Neural cell (in vitro differentiated cells): Measurements from ENCODE around the gene GANAB. TPM values are rescaled to one million over a fixed set of nuclear protein-coding genes. Genes with fewer than 3 reads are reported as not detected.
"Not testable (repeated sequence)": the region's sequence is repeated elsewhere in the genome, so short reads cannot be mapped to it uniquely, and the experiment has no call there.

ENCODE experiments used
- H2AFZ ChIP-seq: fragments of 200-600, 300-800 bp; sonication (generic), shearing (Covaris generic); 2 replicates; pipeline ENCODE4 v1.6.0; 2014; ENCODE audit warnings: low read depth, mild to moderate bottlenecking, antibody characterized with exemption, low read length, moderate library complexity
- H3F3A ChIP-seq: fragments of 200-600 bp; shearing (Covaris generic); 2 replicates; pipeline ENCODE4 v1.6.1; 2016; ENCODE audit warnings: mild to moderate bottlenecking, moderate library complexity, mixed read lengths, antibody characterized with exemption, low read length; ENCODE audit not compliant: insufficient read depth, poor library complexity, severe bottlenecking
- H3K27ac ChIP-seq: fragments of 200-600, 300-800 bp; sonication (generic), shearing (Covaris generic); 2 replicates; pipeline ENCODE4 v1.5.1; 2014; ENCODE audit warnings: mild to moderate bottlenecking, low read length, moderate library complexity
- H3K27me3 ChIP-seq: fragments of 300-800, 200-600 bp; sonication (generic), shearing (Covaris generic); 2 replicates; pipeline ENCODE4 v1.6.0; 2014; ENCODE audit warnings: mild to moderate bottlenecking, low read depth, low read length, moderate library complexity; ENCODE audit not compliant: insufficient read depth
- H3K36me3 ChIP-seq: fragments of 300-800, 200-600 bp; sonication (generic), shearing (Covaris generic); 2 replicates; pipeline ENCODE4 v1.5.1; 2014; ENCODE audit warnings: mild to moderate bottlenecking, antibody characterized with exemption, low read length, moderate library complexity; ENCODE audit not compliant: insufficient read depth
- H3K4me2 ChIP-seq: fragments of 300-800, 200-600 bp; sonication (generic), shearing (Covaris generic); 2 replicates; pipeline ENCODE4 v1.6.0; 2014; ENCODE audit warnings: mild to moderate bottlenecking, low read length
- H3K4me3 ChIP-seq: fragments of 300-800, 200-600 bp; sonication (generic), shearing (Covaris generic); 2 replicates; pipeline ENCODE4 v1.5.1; 2014; ENCODE audit warnings: mild to moderate bottlenecking, low read length, moderate library complexity
- H3K79me2 ChIP-seq: fragments of 200-600 bp; shearing (Covaris generic); replicated peaks from 2 replicates; pipeline ENCODE4 v1.6.0; 2014; ENCODE audit warnings: mild to moderate bottlenecking, low read length, moderate library complexity; ENCODE audit not compliant: insufficient read depth
- H3K9ac ChIP-seq: fragments of 300-800, 200-600 bp; sonication (generic), shearing (Covaris generic); 2 replicates; pipeline ENCODE4 v1.6.1; 2016; ENCODE audit warnings: mild to moderate bottlenecking, low read length, mixed read lengths
- H3K9me2 ChIP-seq: fragments of 200-600 bp; shearing (Covaris generic); 2 replicates; pipeline ENCODE4 v1.6.1; 2016; ENCODE audit warnings: mild to moderate bottlenecking, low read length, mixed read lengths; ENCODE audit not compliant: insufficient read depth
- H3K9me3 ChIP-seq: fragments of 200-600, 300-800 bp; sonication (generic), shearing (Covaris generic); 2 replicates; pipeline ENCODE4 v1.6.1; 2016; ENCODE audit warnings: mild to moderate bottlenecking, mixed run types, low read length, moderate library complexity, mixed read lengths
- H4K20me1 ChIP-seq: fragments of 200-600 bp; shearing (Covaris generic); 2 replicates; pipeline ENCODE4 v1.6.1; 2016; ENCODE audit warnings: mild to moderate bottlenecking, mixed run types; ENCODE audit not compliant: insufficient read depth
- CTCF ChIP-seq: fragments of 450-650 bp; IDR thresholded peaks from 2 replicates; pipeline ENCODE4 v1.5.1; 2014; ENCODE audit warnings: antibody characterized with exemption, mild to moderate bottlenecking, moderate library complexity; ENCODE audit not compliant: poor library complexity, severe bottlenecking
- EP300 ChIP-seq: fragments of 450-650 bp; conservative IDR thresholded peaks from 2 replicates; pipeline ENCODE4 v1.6.1; 2014; ENCODE audit warnings: antibody characterized with exemption, mild to moderate bottlenecking, moderate library complexity; ENCODE audit not compliant: poor library complexity, severe bottlenecking
- EZH2 ChIP-seq: fragments of 200-600, 300-800 bp; shearing (Covaris generic), sonication (generic); IDR thresholded peaks from 2 replicates; pipeline ENCODE4 v1.6.1; 2014; ENCODE audit warnings: antibody characterized with exemption, low read length, borderline replicate concordance, mild to moderate bottlenecking; ENCODE audit not compliant: insufficient read depth, poor library complexity, severe bottlenecking
- MXI1 ChIP-seq: fragments of 450-650 bp; conservative IDR thresholded peaks from 2 replicates; pipeline ENCODE4 v1.6.1; 2014; ENCODE audit warnings: antibody characterized with exemption, mild to moderate bottlenecking; ENCODE audit not compliant: poor library complexity, severe bottlenecking
- POLR2AphosphoS5 ChIP-seq: IDR thresholded peaks from 2 replicates; pipeline ENCODE4 v1.6.1; 2012
- RAD21 ChIP-seq: fragments of 450-650 bp; conservative IDR thresholded peaks from 2 replicates; pipeline ENCODE4 v1.6.1; 2014; ENCODE audit warnings: antibody characterized with exemption, mild to moderate bottlenecking, moderate library complexity
- REST ChIP-seq: IDR thresholded peaks from 2 replicates; pipeline ENCODE4 v1.6.1; 2012; ENCODE audit warnings: borderline replicate concordance
- SMC3 ChIP-seq: fragments of 450-650 bp; conservative IDR thresholded peaks from 2 replicates; pipeline ENCODE4 v1.6.1; 2014; ENCODE audit warnings: antibody characterized with exemption, mild to moderate bottlenecking, moderate library complexity; ENCODE audit not compliant: poor library complexity
- TAF1 ChIP-seq: IDR thresholded peaks from 2 replicates; pipeline ENCODE4 v1.6.1; 2012; ENCODE audit warnings: low read depth
- polyA plus RNA-seq: library from polyadenylated mRNA; depleted of rRNA; stranded (reverse); fragments of >200 nt; gene quantifications from 2 replicates; pipeline ENCODE4 v1.2.3, GENCODE V29; 2014

GANAB gene
- polyA plus RNA-seq, 1 donor from 2014 or later: 62.7 TPM

GRCh38 chr11:62693624-62694023 is 47.2 kb upstream of the GANAB start:
- H2AFZ ChIP-seq, H3K27ac ChIP-seq, H3K27me3 ChIP-seq, H3K9me3 ChIP-seq, H3K9ac ChIP-seq, H3K4me2 ChIP-seq, H3K9me2 ChIP-seq, H3F3A ChIP-seq, H3K4me3 ChIP-seq, H4K20me1 ChIP-seq, H3K36me3 ChIP-seq, H3K79me2 ChIP-seq: not testable (repeated sequence)

- Histone ChIP-seq H3K27ac (no peak within 1 kb of the TSS), H3K9ac (no peak within 1 kb of the TSS), H3K4me3 (no peak within 1 kb of the TSS), H3K36me3 (no peaks in the 10 kb centered on the region), H2AFZ (no peak within 1 kb of the TSS), H3K9me2 (no peaks in the 10 kb centered on the region), H4K20me1 (no peaks in the 10 kb centered on the region), H3K79me2 (no peaks in the 10 kb centered on the region), H3K4me2 (no peak within 1 kb of the TSS), H3K27me3 (no peaks in the 10 kb centered on the region), H3F3A (no peaks in the 10 kb centered on the region), H3K9me3 (no peaks in the 10 kb centered on the region)
- TF ChIP-seq SMC3 (no peak), POLR2AphosphoS5 (peak; percentile 38), REST (no peak), EP300 (no peak), EZH2 (no peak)
Measured at GRCh38 chr11:62689421-62690183, 43.2 kb upstream of the GANAB start, which contains the start of gene LRRN4CL. TSS of gene LRRN4CL (minus strand) at chr11:62689530. CDS start at chr11:62688508, 1,022 bp downstream.

- Histone ChIP-seq H3K36me3 (no peaks in the 10 kb centered on the region), H3K27me3 (no peaks in the 10 kb centered on the region), H3K4me2 (no peak overlapping the region), H3K9ac (no peak overlapping the region), H3K27ac (no peak overlapping the region), H3F3A (no peaks in the 10 kb centered on the region), H4K20me1 (no peaks in the 10 kb centered on the region), H3K9me2 (no peaks in the 10 kb centered on the region), H2AFZ (no peak overlapping the region), H3K79me2 (no peaks in the 10 kb centered on the region), H3K9me3 (no peaks in the 10 kb centered on the region), H3K4me3 (no peak overlapping the region)
- TF ChIP-seq POLR2AphosphoS5 (no peak), EP300 (no peak), EZH2 (no peak), RAD21 (no peak), SMC3 (no peak), REST (no peak), CTCF (no peak), TAF1 (no peak), MXI1 (no peak)
Measured at GRCh38 chr11:62688491-62688890, 42.1 kb upstream of the GANAB start.
